GM12875 (cell line): ENCODE results near the gene HDGF.
A peak's percentile ranks its signal among the peaks of the same experiment; 100 is the strongest.

ENCODE experiments used
- H3K4me3 ChIP-seq: one replicate; pipeline ENCODE4 v1.5.1; 2011; ENCODE audit warnings: low read depth, low read length, control low read depth
- TF ChIP-seq, protein P1 (sequence below): IDR thresholded peaks from 2 replicates; pipeline ENCODE4 v1.5.1; 2011; ENCODE audit warnings: low read depth, mild to moderate bottlenecking, control low read depth, inconsistent platforms, low read length, moderate library complexity, borderline replicate concordance; ENCODE audit not compliant: insufficient read depth

The HDGF gene

GRCh38 chr1:156750191-156750672 lies 1.2 kb downstream of the HDGF start:
- H3K4me3 ChIP-seq, result peak overlapping the region; percentile 80
- TF ChIP-seq, protein P1, sequence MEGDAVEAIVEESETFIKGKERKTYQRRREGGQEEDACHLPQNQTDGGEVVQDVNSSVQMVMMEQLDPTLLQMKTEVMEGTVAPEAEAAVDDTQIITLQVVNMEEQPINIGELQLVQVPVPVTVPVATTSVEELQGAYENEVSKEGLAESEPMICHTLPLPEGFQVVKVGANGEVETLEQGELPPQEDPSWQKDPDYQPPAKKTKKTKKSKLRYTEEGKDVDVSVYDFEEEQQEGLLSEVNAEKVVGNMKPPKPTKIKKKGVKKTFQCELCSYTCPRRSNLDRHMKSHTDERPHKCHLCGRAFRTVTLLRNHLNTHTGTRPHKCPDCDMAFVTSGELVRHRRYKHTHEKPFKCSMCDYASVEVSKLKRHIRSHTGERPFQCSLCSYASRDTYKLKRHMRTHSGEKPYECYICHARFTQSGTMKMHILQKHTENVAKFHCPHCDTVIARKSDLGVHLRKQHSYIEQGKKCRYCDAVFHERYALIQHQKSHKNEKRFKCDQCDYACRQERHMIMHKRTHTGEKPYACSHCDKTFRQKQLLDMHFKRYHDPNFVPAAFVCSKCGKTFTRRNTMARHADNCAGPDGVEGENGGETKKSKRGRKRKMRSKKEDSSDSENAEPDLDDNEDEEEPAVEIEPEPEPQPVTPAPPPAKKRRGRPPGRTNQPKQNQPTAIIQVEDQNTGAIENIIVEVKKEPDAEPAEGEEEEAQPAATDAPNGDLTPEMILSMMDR, result no peak

GRCh38 chr1:156749419-156750118 lies 1.9 kb downstream of the HDGF start:
- TF ChIP-seq, protein P1, result no peak
- peak overlapping the region; percentile 80 for H3K4me3 ChIP-seq

GRCh38 chr1:156748670-156749418 lies 2.6 kb downstream of the HDGF start:
- H3K4me3 ChIP-seq, result peak overlapping the region; percentile 80

DNA sequence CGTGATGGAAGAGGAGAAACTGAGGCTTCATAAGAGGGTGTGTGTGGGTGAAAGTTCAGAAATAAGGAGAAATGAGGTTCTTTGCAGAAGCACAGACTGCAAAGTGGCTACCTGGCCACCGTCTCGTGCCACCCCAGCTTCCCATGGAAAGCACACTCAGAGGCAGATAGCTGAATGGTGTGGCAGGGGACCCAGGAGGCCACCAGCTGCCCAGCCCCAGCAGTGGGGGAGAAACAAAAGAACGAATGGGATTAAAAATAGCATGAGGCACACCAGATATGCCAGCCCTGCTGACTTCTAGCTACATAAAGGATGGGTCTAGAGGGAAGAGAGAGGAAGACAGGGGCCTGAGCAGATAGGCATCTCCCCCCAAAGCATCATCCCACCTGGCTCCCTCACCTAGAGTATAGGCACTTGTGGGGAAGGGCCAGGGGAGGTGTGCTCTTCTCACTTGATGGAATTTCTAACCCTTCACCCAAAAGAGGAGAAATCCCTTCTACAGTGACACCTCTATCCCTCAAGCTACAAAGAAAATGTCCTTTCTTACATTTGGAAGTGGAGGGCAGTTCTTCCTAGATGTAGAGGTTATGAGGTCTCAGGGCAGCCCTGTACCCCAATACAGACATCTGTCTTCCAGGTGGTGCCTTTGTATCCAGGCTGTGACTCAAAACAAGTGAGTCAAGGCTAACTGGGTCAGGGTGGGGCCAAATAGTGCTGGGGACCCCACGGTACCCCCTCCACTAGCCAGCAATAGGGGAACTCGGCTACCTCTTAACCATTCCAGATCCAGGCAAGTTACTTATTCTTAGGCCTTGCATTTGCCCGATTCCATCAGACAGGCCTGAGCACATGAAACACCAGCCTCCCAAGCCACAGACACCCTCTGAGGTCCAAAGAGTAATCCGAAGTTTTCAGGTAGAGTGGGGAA lies 3.5 kb downstream of the HDGF start:
- H3K4me3 ChIP-seq, result peak overlapping the region; percentile 80
- TF ChIP-seq, protein P1, result no peak

More at GRCh38 chr1:156748670-156749418, 2.6 kb downstream of the HDGF start:
- TF ChIP-seq, protein P1, result no peak

DNA sequence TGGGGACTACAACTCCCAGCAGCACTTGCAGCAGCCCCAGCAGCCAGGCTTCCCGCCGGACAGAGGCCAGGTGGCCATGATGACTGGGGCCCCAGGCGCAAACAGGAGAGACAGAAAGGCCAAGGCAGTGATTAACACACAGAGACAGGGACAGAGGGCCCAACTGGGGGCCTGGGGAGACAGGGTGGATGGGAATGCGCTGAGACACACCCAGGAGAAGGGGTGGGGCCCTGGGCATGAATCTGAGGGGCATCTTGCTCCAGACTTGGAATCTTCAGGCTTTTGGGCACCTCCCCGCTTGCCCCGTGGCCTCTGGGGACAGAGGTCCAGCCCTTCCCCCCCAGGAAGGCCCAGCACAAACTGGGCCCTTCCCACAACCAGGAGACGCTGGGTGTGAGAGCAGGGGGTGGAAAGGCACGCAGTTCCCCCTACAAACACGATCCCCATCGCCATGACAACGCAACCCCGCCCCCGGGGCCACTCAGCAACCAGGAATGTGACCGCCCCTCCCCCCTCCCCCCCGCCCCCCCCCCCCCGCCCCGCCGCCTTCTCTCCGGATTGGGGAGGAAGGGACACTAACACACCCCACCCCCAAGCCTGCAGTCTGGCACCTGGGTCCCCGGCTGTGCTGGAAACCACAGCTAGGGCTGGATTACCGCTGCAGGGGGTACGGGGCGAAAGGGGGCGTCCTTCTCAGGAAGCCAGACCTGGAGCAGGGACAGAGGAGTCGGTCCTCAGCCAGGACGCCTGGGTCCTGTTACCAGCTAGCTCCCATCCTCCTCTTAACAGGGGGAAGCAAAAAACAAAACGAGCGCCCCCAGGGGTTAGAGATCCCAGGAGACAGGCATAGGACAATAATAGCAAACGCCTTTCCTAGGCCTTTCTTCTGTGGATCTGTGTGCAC lies 4.5 kb downstream of the HDGF start:
- H3K4me3 ChIP-seq, result peak overlapping the region; percentile 80
- TF ChIP-seq, protein P1, result no peak

- TF ChIP-seq, protein P1, result no peak
- no peak overlapping the region for H3K4me3 ChIP-seq
Observed at GRCh38 chr1:156746406-156746727, 5.1 kb downstream of the HDGF start.
